GM19438 (cell line): ENCODE results near the gene ZYX.
"Not testable (repeated sequence)": the region's sequence is repeated elsewhere in the genome, so short reads cannot be mapped to it uniquely, and the experiment has no call there.

Experiments used
- ATAC-seq: cut with Tn5 transposase; IDR thresholded peaks from one replicate; pipeline ENCODE4 v1.9.1; 2021; ENCODE audit warnings: low read depth; ENCODE audit not compliant: unreplicated experiment

The ZYX gene

GRCh38 chr7:143395187-143396149, 14.3 kb downstream of the ZYX start:
- no peak for ATAC-seq

GRCh38 chr7:143396182-143396581, 15.0 kb downstream of the ZYX start:
- ATAC-seq, result no peak

- no peak for ATAC-seq
These were observed 15.7 kb downstream of the ZYX start for GRCh38 chr7:143396625-143397556.

- ATAC-seq, result no peak
These were observed 16.8 kb downstream of the ZYX start for GRCh38 chr7:143397710-143398530.

DNA sequence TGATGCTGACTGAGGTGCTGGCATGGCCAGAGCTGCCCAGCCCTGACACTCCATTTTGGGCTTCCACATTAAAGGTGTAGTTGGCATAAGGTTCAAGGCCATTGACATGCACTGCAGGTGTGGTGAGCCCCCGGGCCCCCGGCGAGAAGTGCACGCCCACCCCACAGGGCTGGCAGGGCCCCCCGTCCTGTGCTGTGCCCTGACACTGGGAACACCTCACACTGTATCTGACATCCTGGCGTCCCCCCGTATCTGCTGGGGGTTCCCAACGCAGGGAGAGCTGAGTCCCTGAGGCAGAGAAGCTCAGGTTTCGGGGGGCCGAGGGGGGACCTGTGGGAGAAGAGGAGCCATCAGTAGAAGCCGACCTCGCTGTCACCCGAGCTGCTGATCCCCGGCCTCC, 17.5 kb downstream of the ZYX start:
- no peak for ATAC-seq

GRCh38 chr7:143399151-143399550, 18.0 kb downstream of the ZYX start:
- no peak for ATAC-seq

DNA sequence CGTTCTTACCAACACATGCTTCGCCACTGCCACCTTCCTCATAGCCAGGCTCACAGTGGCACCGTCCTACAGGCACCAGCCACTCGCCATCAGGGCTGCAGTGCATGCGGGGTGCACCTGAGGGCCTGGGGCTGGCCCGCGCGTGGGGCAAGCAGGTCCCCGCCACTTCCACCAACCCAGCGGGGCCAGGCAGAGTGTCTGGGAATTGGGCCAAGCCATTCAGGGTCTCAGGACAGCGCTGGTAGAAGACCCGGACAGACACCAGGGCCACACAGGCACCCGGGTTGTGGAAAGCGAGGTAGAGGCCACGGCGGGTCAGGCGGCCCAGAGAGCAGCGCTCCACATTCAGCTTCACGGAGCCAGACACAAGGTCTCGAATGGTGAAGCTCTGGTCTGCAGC, 18.5 kb downstream of the ZYX start:
- no peak for ATAC-seq

DNA sequence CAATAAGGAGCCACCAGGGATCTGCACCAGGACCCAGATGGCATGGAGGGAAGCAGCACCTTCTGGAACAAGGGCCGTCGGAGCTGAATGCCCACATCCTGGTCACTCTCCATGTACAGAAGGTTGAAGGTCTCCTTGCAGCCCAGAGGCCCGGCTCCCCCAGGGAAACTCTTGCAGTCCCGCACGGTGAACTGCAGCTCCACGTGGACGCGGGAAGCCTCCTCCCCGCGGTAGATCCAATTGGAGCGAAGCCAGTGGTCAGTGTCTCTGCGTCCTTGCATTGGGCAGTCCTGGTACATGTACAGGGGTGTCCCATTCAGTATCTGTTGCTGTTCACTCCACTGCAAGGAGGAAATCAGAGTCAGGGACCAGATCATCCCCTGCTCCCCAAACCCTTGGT, 20.1 kb downstream of the ZYX start:
- ATAC-seq, result no peak

GRCh38 chr7:143402233-143402632, 21.1 kb downstream of the ZYX start:
- not testable (repeated sequence) for ATAC-seq

DNA sequence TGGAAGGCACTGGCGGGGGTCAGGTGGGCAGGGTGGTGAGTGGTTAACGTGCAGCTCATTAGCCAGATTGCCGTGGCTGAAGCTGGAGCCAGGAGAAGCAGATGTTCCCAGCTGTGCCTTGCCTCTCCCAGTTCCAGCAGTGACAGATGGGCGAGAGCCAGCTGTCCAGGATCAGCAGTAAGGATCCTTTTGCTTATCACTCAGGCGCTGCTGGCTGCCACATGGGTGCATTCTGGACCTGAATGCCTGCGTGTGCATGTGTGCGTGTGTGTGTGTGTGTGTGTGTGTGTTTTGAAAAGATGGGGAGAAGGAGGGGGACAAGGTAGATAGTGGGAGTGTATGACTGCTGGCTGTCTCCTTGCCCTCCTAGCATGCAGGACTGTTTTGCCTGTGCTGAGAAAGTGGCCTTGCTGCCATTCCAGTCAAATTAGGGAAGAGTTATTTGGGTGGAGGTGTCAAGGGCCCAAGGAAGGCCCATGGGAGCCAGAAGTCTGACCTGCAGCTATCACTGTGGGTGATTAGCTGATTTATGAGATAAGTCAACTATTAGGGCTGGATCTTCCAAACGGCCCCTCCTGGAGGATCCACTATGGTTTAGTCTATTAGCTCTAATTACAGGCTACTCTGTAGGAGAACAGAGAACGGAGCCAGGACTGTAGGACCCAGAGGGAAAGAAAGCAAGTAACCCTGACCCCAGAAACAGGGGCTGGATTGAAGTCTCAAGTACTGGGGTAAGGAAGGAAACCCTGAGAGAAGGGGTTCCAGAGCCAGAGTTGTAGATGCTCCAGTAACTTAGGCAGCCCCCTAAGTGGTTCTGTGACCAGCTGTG, 24.2 kb downstream of the ZYX start:
- no peak for ATAC-seq

DNA sequence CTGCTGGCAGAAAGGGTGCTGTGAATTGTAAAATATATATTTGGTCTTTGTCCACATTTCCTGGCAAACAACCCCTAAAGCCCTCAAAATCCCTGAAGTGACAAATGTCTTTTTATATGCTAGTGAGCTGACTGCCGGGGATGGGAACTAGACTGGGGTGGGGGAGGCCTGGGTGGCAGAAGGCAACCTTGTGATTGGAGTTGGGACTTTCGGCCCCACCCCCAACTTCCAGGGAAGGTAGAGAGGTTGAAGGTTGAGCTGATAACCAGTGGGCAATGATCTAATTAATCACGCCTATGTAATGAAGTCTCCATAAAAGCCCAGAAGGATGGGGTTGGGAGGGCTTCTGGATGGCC, 24.8 kb downstream of the ZYX start:
- no peak for ATAC-seq

DNA sequence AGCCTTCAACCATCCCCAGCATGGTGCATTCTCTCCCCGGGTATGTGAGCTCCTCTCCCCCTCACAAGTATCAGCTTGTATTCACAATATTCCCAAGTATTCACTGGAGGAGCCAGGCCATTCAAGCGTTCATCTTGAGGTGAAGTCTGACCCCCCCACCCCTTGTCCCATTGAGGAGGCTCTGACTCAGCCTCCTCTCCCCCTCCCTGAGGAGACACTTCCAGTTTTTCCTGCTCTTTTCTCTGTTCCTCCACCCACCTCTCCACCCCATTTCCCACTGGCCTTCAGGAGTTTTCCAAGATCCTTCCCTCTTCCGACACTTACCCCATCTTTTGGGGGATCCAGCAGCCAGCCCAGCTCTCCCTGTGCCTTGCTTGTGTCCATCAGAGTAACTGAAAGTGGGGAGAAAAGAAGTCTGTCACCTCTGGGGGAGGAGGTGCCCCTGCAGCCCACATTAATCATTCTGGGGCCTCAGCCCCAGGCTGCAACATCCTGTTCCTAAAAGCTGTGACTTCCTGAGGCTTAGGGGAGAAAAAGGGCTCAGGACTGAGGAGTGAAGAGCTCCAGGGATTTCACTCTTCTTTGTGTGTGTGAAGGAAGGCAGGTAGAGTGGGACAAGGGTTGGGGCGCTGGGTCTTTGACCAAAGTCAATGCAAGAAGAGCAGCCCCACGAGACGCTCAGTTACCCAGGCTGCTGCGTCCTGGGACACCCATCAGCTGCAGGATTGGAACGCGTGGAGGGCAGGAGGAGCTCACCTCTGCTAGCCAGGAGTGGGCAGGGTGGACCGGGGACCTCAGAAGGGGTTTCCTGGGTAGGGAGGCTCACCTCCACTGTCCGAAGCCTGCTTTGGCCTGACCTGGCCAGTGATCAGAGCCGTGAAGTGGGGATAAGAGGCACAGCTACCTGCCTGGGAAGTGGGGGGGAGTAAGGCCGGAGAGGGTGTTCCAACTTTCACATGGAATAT, 26.4 kb downstream of the ZYX start:
- ATAC-seq, result no peak

DNA sequence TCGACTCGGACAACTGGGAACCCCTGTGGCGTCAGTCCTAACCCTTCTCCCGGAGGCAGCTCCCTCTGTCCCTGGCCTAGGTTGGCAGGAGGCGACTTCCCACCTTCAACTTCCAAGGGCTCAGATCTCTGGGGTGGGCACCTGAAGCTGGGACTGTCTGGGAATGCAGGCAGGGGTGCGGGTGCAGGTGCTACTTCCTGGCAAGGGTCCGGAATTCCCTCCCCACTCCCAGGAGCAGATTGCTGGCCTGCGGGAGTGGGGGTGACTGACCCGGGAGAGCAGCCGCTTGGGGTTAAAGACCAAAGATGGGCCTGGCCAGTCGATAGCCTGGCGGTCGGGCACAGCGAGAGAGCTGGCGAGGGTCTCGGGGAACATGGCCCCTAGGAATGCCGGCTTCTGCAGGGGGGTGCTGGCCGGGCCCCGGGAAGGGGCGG, 27.1 kb downstream of the ZYX start:
- ATAC-seq, result no peak

- no peak for ATAC-seq
These were observed 27.8 kb downstream of the ZYX start, which contains the start of gene EPHA1 for GRCh38 chr7:143408686-143409561. Gene EPHA1, minus strand, starts transcription at chr7:143408856. Its CDS starts 51 bp downstream, at chr7:143408805.

DNA sequence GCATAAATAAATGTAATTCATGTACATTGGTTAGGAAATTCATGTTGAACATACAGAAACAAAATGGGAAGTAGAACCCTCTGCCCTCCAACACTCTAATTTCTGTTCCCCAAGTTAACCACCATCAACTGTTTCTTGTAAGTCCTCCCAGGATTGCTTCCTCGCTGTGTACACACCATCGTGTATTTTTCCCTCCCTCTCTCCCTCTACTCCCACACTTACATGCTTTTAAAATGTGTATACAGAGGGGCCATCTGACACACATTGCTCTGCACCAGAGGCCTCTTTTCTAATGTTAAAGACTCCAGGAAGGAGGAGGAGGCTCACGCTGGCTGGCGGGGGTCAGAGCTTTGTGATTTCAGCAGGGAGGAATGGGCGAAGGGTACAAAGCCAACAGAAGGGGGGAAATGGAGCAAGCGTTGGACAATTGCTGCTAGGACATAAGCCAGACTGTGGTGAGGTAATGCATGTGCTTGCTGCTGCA, 29.4 kb downstream of the ZYX start:
- no peak for ATAC-seq

GRCh38 chr7:143411976-143412708, 31.0 kb downstream of the ZYX start:
- ATAC-seq, result no peak

DNA sequence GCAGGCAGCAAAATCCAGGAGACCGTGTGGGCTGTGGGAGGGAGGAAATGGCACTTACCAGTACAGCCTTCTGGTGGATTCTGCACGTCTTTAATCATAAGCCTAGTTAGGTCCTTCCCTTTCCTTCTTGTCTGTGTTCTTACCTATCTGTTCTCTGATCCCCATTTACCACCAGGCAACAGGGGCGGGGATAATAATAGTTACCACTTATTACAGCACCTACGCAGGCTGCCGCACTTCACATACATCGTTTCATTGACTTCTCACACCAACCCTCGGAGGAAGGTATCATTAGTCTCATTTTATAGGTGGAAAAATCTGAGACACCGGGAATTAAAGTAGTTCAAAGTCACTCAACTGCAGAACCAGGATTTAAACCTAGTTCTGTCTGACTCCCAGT, 32.0 kb downstream of the ZYX start:
- no peak for ATAC-seq
